ENCODE data around the gene MED25.

GRCh38 chr19:49863254-49863934, 45.3 kb downstream of the MED25 start:
- TF ChIP-seq CTCF (conservative IDR thresholded peaks at IDR 0.05; ENCODE audit: low read depth, low read length), result no peak
- TF ChIP-seq SMC3 (IDR thresholded peaks at IDR 0.05; ENCODE audit: low read depth, low read length), result no peak

Data from IMR-90 (cell line).